Central memory CD4-positive, alpha-beta T cell (primary cell): ENCODE results near the gene KLF2.
"Not testable (repeated sequence)": the region's sequence is repeated elsewhere in the genome, so short reads cannot be mapped to it uniquely, and the experiment has no call there.

ENCODE experiments used
- DNase-seq: peaks from one replicate; pipeline ENCODE4 v3.0.0; 2022

KLF2 gene

DNA sequence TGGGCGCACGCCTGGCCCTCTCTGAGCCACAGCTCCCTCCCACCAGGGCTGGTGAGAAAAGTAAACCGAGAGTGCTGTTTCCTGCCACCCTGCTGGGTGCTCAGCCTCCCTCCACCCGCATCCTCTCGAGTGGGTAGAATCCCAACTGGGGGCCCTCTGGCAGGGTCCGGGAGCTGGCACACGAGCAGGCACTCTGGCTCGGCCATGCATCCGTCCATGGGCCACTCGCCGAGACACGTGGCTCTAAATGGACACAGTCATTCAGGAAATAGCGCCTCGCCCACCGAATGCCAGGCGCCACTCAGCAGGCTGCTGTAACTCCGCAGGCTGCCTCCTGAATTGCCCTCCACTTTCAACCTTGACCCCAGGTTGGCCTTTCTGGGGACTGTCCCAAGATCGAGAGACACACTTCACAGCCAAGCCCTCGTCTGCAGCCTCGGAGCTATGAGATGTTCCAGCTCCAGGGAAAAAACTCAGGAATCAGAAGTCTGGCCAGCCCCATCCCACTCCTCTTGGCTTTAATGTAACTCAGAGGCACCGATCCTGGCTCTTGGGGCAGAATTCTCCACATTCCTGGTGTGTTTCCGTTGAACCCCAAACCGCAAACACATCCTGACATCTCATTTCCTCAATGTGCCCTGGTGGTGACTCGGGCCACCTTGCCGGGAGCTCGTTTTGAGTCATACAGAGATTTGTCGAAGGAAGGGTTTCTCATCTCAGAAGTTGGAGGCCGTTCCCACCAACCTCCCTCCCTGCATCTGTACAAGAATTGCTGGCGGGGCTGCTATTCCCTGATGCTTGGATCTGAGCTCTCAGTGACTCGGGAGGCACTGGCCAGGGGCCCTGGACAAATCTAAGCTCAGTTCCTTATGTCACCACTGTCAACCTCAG lies 14.1 kb downstream of the KLF2 start:
- no peak for DNase-seq

DNA sequence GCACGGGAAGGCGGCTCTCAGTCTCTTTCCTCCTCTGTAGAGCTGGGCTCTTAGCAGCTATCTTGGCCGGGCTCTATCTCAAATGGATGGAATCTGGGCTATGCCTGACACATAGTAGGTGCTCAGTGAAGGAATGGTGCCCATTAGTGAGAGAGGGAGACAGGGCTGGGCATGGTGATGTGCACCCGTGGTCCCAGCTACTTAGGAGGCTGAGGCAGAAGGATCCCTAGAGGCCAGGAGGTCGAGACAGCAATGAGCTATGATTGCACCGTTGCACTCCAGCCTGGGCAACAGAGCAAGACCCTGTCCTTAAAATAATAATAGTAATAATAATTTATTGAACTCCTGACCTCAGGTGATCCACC lies 14.7 kb downstream of the KLF2 start:
- DNase-seq: no peak

DNA sequence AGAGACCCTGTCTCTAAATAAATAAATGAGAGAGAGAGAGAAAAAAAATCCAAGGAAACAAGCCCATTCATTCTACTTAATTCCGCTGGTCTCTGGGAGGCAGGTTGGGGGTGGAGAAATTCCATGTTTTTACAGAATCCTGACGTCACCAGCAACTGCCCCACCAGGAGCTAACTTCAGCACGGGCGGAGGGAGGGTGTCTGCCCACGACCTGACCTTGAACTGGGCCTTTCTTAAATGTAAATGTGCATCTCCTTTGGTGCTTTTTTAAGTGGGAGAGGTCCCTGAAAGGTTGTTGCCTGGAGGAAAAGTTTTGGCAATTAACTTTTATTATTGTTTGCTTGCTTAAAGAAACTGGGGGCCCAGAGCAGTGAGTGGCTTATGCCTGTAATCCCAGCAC lies 15.5 kb downstream of the KLF2 start:
- DNase-seq: no peak

DNA sequence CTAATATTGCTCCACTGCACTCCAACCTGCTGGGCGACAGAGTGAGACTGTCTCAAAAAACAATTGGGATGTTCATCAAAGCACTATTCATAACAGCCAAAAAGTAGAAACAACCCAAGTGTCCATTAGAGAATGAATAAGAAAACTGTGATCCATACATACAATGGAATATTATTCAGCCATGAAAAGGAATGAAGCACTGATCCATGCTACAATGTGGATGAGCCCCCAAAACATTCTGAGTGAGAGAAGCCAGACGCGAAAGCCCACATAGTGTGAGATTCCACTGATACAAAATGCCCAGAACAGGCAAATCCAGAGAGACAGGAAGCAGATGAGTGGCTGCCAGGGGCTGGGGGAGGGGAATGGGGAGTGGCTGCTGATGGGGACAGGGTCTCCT lies 16.0 kb downstream of the KLF2 start:
- DNase-seq: no peak

DNA sequence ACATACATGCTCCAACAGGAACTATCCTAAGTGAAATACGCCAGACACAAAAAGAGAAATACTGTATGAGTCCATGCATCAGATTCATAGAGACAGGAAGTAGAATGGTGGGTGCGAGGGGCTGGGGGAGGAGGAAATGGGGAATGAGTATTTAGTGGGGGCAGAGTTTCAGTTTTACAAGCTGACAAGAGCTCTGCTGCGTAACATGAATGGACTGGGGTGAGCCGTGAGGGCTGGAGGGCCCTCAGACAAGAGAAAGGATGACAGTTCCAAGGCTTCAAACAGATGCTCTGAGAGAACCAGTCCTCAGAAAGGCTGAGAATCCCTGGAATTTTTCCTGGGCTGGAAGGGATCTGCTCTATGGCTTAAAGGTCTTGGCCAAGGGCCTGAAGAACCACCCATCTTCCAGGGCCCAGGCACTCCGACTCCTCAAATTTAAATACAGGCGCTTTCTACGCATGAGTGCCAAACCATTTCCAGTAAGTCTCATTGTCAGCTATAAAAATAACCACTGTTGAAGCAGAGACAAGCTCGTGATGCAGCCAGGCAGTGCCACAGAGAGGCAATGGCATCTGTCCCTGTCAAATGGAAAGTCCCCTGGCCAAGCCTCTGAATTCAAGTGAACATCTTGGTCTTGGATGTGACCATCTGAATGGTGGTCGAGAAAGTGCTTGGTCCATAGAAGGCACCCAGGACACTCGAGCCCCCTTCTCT lies 17.5 kb downstream of the KLF2 start:
- no peak for DNase-seq

DNA sequence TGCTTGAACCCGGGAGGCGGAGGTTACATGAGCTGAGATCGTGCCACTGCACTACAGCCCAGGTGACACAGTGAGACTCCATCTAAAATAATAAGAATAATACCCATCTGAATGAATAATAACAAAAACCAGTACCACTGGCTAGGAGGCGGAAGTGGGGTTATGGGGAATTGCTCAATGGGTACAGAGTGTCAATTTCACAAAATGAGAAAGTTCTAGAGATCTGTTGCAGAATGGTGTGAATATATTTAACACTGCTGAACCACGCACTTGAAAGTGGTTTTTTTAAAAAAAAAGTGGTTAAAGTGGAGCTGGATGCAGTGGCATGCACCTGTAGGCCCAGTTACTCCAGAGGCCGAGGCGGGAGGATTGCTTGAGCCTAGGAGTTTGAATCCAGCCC lies 18.5 kb downstream of the KLF2 start:
- no peak for DNase-seq

DNA sequence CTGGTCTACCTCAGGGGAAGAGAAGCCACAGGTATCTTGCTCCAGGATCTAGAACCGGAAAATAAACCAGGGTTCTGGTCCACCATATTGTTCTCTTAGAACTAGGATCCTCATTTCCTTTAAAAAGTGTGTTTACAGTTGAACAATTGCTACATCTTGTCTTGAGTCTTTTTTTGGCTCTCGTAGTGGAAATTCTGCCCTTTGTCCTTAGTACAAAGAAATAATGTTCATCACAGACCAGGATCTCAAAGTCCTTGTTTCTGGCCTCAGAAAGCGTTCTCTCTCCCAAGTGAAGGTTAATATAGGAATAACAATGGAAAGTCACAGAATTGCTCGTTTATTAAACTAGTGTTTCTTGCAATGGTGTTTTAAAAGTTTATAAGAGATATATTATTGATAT lies 20.8 kb downstream of the KLF2 start:
- DNase-seq: no peak

DNA sequence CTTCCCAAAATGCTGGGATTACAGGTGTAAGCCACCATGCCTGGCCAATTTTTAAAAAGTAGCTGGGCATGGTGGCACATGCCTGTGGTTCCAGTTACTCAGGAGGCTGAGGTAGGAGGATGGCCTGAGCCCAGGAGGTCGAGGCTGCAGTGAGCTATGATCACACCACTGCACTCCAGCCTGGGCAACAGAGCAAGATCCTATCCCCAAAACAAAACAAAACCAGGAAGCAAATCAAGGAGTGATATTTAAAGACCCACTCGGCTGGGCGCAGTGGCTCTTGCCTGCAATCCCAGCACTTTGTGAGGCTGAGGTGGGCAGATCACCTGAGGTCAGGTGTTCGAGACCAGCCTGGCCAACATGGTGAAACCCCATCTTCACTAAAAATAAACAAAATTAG lies 22.5 kb downstream of the KLF2 start:
- DNase-seq: not testable (repeated sequence)

DNA sequence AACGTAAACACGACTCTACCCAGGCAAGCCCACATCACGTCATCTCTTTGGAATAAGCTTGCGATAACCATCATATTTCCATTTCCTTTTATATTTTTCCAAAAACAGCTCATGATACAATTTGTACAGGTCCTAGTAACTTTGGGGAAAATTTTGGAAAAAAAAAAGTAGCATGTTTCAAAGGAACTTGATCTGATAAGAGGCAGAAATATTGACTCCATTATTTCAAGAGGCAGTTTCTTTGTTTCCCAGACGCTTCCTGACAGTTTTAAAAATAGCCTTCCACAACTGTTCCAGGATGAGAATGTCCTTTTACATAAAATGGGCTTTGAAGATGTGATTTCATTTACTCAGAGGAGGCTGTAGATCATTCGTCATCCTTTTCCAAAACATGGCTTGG lies 23.1 kb downstream of the KLF2 start:
- DNase-seq: no peak

DNA sequence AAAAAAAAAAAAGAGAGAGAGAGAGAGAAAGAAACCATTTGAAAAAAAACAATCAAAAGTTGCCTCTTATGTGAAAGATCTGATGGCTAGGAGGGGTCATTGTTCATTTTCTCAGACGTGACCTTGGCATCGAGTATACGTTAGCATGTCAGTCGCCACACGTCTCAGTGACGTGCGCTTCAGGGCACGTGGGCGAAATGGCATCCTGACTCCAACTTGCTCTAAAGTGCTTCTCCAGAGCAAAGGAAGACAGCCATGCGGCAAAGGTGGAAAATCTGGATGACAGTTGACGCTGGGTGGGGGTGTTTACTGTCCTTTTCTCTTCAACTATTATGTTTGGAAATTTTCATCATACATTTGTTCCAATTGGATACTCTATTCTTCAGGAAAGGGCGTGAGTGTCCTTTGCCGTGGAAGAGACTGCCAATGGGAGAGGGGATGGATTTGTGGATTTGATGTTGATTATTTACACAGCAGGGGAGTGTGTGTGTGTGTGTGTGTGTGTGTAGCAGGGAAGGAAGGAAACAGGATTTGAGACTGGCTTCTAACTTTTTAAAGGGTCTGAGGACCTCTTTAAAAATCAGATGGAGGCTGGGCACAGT lies 25.0 kb downstream of the KLF2 start:
- no peak for DNase-seq

DNA sequence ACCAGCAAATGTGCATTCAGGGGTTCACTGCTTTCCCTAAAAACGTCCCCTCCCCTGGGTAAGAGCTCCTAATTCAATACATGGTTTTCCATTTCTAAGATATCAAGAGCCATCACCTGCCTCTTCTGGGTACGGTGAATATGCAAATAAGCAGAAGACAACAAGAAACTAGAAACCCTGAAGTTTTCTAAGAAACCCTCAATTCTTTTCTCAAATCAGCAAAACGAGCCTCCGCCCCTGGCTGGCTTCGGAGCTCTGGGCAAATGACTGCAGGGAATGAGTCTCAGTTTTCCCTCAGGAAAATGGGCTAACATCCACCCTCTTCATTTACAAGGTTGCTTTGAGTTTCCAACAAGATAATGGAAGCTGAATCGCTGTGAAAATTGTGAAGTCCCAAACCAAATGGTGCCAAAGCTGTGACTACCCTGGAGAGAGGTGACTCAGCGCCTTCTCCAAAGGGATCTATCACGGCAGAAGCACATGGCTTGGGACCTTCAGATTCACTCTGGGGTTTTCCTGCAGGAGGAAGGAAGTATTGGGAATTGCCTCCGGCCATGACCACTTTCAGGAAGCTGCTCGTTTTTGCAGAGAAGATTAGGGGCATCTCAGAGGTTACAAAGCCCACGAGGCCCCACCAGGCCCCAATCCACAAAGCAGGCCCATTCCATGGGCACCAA lies 26.6 kb downstream of the KLF2 start:
- no peak for DNase-seq

DNA sequence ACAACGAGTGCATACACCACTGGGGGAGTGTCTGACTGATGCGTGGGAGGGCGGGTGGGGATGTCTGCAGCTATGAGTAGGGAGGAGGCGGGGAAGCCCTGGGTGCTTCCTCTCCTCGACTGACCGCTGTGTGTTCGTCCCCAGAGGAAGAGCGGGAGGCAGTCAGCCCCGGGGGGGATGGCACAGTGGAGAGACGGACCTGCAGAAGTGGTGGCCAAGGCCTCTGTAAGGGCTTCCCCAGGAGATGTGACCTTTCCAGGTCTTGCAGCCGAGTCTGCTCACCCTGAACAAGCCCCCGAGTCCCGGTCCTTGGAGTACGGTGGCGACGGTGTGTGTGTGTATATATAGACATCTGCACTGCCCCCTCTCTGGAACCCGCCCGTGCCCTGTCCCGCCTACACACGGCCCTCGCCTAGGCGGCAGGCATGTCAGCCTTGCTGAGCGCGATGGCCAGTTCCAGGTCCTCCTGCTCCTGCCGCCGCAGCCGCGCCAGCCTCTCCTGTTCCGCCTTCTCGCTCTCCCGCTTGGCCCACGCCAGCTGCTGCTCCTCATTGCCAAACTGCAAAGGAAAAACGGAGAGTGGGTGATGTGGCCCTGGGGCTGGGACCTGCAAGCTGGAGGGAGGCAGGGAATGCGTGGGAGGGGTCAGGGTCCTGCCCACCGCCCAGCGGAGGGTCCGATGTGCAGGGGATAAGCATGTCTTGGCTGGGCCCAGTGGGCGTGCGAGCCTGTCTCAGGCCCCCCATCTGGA lies 30.8 kb downstream of the KLF2 start:
- peak; percentile 25 for DNase-seq

DNA sequence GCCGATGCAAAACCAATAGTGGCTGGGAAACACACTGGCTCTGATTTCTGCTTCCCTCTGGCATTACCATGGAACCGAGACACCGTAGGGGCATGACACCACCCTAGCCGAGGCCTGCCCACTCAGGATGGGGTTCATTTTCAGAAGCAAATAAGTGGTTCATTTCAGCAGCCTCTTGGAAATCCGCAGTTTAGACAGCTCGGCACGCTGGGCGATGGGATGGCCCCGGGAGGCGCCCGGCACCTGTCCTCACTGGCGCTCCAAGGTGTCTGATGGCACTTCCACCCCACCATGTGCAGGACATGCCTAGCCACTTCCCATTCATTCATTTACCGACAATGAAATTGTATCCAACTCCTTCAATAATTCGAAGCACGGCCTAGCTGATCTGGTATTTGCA lies 33.8 kb downstream of the KLF2 start:
- DNase-seq: no peak

DNA sequence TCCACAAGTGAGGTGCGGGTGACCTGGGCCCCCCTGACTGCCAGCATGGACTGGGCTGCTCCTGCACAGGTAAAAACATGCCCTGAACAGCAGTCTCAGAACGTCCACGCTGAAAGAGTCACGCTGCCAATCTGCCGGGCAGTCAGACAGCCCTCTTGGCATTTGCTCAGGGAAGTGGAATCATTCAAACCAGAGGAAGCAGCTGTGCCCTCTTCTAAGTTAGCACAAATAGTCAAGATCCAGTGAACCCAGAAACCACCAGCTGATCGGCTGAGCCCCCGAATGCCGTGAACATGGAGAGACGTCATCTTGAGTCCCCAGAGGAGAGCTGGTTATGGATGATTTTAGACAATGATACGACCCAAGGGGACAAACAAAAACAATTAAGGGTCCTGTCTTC lies 34.4 kb downstream of the KLF2 start:
- no peak for DNase-seq

DNA sequence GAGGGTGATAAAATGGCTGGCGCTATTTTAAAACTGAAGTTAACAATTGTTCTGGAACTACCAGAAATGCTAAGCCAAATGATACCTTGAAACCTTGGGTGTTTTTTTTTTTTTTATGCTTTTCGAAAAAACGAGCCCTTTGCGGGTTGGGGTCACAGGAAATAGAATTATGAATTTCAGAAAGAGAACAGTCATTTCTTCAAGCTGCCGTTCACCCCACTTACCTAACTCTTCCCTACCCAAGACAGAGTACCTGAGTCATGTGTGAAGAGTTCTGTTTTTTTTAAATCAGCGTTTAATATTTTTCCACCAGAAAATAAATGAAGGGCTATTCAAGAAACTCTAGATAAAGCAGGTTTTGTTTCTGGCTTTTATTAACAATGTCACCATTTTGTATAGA lies 35.3 kb downstream of the KLF2 start:
- no peak for DNase-seq

DNA sequence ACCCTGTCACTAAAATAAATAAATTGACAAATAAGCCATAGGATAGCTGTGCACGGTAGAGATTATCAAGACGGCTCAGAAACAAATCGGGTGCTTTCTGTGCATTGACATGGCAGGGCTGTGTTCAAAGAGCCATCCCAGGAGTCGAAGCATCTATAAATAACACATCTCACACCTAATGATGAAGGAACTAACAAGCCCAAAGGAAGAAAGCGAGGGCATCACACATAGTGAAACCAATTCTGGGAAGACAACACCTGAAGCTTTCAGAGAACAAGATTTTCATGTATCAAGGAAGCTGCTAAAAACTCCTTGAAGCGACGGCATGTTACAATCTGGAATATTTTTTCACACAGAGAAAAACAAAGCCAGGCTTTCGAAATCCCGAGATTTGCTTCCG lies 36.1 kb downstream of the KLF2 start:
- no peak for DNase-seq

DNA sequence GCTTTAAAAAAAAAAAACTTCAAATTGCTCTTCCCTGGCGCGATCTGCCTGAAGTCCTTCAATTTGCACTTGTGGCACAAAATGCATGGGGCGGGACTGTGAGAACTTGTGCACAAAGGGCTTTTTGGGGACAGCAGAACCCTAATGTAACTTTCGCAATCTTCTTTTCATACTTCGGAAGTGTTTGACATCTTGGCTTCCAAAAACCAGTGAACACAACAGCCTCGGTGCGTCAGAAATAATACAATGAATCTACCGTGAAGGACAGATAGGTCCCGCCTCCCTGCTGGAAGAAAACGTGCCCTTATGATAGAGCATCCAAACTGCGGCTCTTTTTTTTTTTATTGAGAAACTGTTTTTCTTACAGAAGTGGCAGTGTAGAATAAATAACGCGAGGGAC lies 36.6 kb downstream of the KLF2 start:
- DNase-seq: no peak

DNA sequence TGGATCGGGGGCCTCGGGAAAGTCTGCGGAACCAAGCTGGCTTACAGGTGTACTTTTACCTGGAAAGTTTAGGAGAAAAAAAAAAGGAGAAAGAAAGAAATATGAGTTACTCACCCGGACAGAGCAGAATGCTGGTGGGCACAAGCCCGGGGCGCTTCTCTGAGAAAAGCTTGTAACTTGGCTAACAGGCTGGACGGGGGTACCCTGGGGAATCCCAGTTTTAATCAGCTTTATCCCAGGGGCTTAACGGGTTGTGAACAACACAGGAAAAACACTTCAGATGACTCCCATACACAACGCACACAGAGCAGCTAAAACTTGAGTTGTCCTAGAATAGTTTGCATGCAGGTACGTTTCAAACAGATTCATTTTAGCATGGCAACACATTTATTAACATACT lies 37.3 kb downstream of the KLF2 start:
- DNase-seq: no peak

DNA sequence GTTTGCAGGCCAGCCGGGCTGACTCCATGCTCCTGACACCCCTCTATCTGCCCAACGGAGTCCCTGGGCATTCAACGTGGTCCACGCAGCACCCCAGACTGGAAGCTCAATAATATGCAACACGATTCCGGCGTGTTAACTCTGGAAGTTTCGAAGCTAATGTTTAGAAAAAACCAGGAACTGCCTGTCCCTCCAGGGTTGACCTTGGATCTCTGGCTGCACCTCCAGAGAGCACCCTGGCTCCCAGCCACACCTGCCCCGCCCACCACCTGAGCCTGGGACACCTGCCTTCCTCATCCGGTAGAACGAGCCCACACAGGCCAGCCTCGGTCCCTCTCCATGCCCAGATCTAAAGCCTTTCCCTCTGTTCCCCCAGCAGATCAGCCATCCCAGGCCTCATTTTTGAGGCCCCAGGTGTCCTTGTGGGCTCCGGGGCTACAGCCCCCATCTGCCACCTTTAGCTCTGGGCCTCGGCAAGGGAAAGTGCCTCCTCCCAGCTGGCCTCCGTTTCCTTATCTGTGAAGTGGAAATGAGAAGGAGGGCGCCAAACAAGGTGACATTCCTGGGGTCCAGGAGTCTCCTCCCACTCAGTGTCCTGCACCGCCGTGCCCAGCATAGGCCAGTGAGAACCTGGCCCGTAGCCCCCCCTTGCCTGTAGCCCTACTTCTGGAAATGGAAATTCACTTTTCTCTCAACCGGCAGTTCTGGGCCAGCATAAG lies 38.7 kb downstream of the KLF2 start:
- no peak for DNase-seq

DNA sequence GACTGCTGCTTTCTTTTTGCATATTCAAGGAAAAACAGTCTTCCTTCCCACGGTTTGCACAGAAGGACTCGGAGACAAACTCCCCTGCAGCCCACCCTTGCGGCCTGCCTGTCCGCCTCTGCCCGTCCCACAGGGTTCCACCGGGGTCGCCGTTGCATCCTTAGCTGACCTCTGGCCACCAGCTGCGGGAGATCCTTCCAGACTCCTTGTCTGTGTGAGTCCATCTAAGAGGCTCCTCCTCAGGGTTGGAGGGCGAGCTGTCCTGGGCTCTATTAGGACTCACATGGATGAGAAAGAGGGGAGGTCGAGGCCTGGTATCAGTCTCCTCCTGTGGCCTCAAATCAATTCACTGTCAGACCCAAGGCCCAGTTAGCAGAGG lies 39.2 kb downstream of the KLF2 start:
- no peak for DNase-seq

DNA sequence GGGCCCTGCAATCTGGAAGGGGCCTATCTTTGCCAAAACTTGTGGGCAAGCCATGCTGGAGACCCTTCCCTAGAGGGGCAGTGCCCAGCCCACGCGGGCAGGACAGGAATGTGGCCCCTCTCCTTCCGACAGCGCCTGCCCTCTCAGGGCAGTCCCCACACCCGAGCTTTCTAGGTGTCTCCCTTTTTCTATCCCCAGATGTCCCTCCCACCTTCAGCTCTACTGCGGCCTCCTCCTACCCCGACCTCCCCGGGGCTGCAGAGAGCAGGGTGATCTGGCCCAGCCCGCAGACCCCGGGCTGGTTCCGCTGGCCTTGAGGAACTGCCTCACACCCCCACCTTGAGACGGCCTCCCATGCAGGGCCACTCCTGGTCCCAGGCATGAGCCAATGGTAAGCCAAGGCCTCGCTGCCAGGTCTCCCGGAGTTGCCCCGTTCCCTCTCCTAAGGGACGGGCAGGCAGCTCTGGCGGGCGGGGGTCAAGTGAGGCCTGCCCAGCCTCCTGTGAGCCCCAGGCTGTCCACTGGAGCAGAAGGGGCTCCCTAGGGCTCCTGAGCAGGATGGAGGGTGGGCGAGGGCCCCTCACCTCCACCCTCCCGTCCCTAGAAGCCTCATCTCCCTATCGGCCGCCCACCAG lies 39.7 kb downstream of the KLF2 start:
- no peak for DNase-seq
